ENCODE results near the gene ZCCHC10. TPM values are rescaled to one million over a fixed set of nuclear protein-coding genes. Genes with fewer than 3 reads are reported as not detected.

Gene ZCCHC10
- total and polyA plus RNA-seq, 2 donors (not counting 1 experiment from before 2014, with no cell fraction given) = 7.4 to 33.1 TPM

- Histone ChIP-seq H3K79me2 (ENCODE audit: control insufficient read depth, insufficient read depth, low read length) (peaks cover 90% of the 10 kb centered on the region), H3K27ac (ENCODE audit: insufficient read depth, low read length) (no peak overlapping the region), H2AFZ (ENCODE audit: low read length) (no peak overlapping the region), H3K27me3 (ENCODE audit: control insufficient read depth, insufficient read depth, low read length) (no peaks in the 10 kb centered on the region), H3K36me3 (ENCODE audit: control insufficient read depth, insufficient read depth, low read length) (peaks cover 3% of the 10 kb centered on the region), H3K4me2 (ENCODE audit: extremely low read depth, insufficient read depth, low read length) (no peak overlapping the region), H4K20me1 (ENCODE audit: control insufficient read depth, extremely low read depth, insufficient read depth, low read length) (peaks cover 2% of the 10 kb centered on the region), H3K9me3 (ENCODE audit: control insufficient read depth, insufficient read depth, low read depth, low read length) (no peaks in the 10 kb centered on the region), H3K9ac (ENCODE audit: insufficient read depth, low read length) (no peak overlapping the region), H3K4me1 (ENCODE audit: control insufficient read depth, extremely low read depth, insufficient read depth, low read length) (no peaks in the 10 kb centered on the region), H3K4me3 (replicated peaks in 1 of 4; ENCODE audit: control extremely low read depth in 1 of 4, insufficient read depth in 1 of 4, low read depth in 3 of 4, low read length in 4 of 4) (no peak overlapping the region)
- TF ChIP-seq EZH2 (IDR thresholded peaks at IDR 0.05; ENCODE audit: low read length, missing control alignments) (no peak), CTCF (conservative IDR thresholded peaks at IDR 0.05 in 1 of 2, IDR thresholded peaks at IDR 0.05 in 1 of 2; ENCODE audit: low read depth in 1 of 2, low read length in 2 of 2) (no peak)
- DNase-seq (ENCODE audit: low read depth in 2 of 2) = no peak
These were observed 73.5 kb downstream of the ZCCHC10 start for GRCh38 chr5:132952829-132953228.

- Histone ChIP-seq H4K20me1 (ENCODE audit: control insufficient read depth, extremely low read depth, insufficient read depth, low read length) (peaks cover 2% of the 10 kb centered on the region), H3K79me2 (ENCODE audit: control insufficient read depth, insufficient read depth, low read length) (peaks cover 90% of the 10 kb centered on the region), H3K4me1 (ENCODE audit: control insufficient read depth, extremely low read depth, insufficient read depth, low read length) (no peaks in the 10 kb centered on the region), H3K9ac (ENCODE audit: insufficient read depth, low read length) (no peak overlapping the region), H3K36me3 (ENCODE audit: control insufficient read depth, insufficient read depth, low read length) (peaks cover 3% of the 10 kb centered on the region), H3K27me3 (ENCODE audit: control insufficient read depth, insufficient read depth, low read length) (no peaks in the 10 kb centered on the region), H3K9me3 (ENCODE audit: control insufficient read depth, insufficient read depth, low read depth, low read length) (no peaks in the 10 kb centered on the region), H2AFZ (ENCODE audit: low read length) (no peak overlapping the region), H3K4me3 (replicated peaks in 1 of 4; ENCODE audit: control extremely low read depth in 1 of 4, insufficient read depth in 1 of 4, low read depth in 3 of 4, low read length in 4 of 4) (no peak overlapping the region), H3K27ac (ENCODE audit: insufficient read depth, low read length) (no peak overlapping the region), H3K4me2 (ENCODE audit: extremely low read depth, insufficient read depth, low read length) (no peak overlapping the region)
- no peak for TF ChIP-seq EZH2 (IDR thresholded peaks at IDR 0.05; ENCODE audit: low read length, missing control alignments)
- TF ChIP-seq CTCF (conservative IDR thresholded peaks at IDR 0.05 in 1 of 2, IDR thresholded peaks at IDR 0.05 in 1 of 2; ENCODE audit: low read depth in 1 of 2, low read length in 2 of 2) = no peak
- no peak for DNase-seq (ENCODE audit: low read depth in 2 of 2)
These were observed 74.5 kb downstream of the ZCCHC10 start for GRCh38 chr5:132951897-132952296.

GRCh38 chr5:132949136-132949535 lies 77.2 kb downstream of the ZCCHC10 start:
- Histone ChIP-seq H3K27me3 (ENCODE audit: control insufficient read depth, insufficient read depth, low read length) (no peaks in the 10 kb centered on the region), H3K27ac (ENCODE audit: insufficient read depth, low read length) (no peak overlapping the region), H3K4me2 (ENCODE audit: extremely low read depth, insufficient read depth, low read length) (no peak overlapping the region), H3K4me1 (ENCODE audit: control insufficient read depth, extremely low read depth, insufficient read depth, low read length) (no peaks in the 10 kb centered on the region), H3K9ac (ENCODE audit: insufficient read depth, low read length) (no peak overlapping the region), H3K9me3 (ENCODE audit: control insufficient read depth, insufficient read depth, low read depth, low read length) (no peaks in the 10 kb centered on the region), H3K36me3 (ENCODE audit: control insufficient read depth, insufficient read depth, low read length) (no peaks in the 10 kb centered on the region), H2AFZ (ENCODE audit: low read length) (no peak overlapping the region), H3K4me3 (replicated peaks in 1 of 4; ENCODE audit: control extremely low read depth in 1 of 4, insufficient read depth in 1 of 4, low read depth in 3 of 4, low read length in 4 of 4) (no peak overlapping the region), H4K20me1 (ENCODE audit: control insufficient read depth, extremely low read depth, insufficient read depth, low read length) (peaks cover 6% of the 10 kb centered on the region), H3K79me2 (ENCODE audit: control insufficient read depth, insufficient read depth, low read length) (peaks cover 93% of the 10 kb centered on the region)
- TF ChIP-seq EZH2 (IDR thresholded peaks at IDR 0.05; ENCODE audit: low read length, missing control alignments) (no peak), CTCF (conservative IDR thresholded peaks at IDR 0.05 in 1 of 2, IDR thresholded peaks at IDR 0.05 in 1 of 2; ENCODE audit: low read depth in 1 of 2, low read length in 2 of 2) (no peak)
- DNase-seq (ENCODE audit: low read depth in 2 of 2) = no peak

All from fibroblast of lung (primary cell).